Neural crest cell (in vitro differentiated cells): ENCODE data around the gene CYB561D2. TPM values are rescaled to one million over a fixed set of nuclear protein-coding genes. Genes with fewer than 3 reads are reported as not detected.
A peak's percentile ranks its signal among the peaks of the same experiment; 100 is the strongest.
"Not testable (repeated sequence)": the region's sequence is repeated elsewhere in the genome, so short reads cannot be mapped to it uniquely, and the experiment has no call there.

Experiments
- DNase-seq: peaks from one replicate; pipeline ENCODE4 v3.0.0; 2021; ENCODE audit warnings: low read depth, mixed read lengths, low spot score
- H3K27ac Mint-ChIP-seq: one replicate; pipeline ENCODE4 v1.8.0; 2021; ENCODE audit warnings: mild to moderate bottlenecking, mixed read lengths; ENCODE audit not compliant: unreplicated experiment
- H3K27me3 Mint-ChIP-seq: 2 replicates; pipeline ENCODE4 v1.8.0; 2021; ENCODE audit warnings: low read depth, mild to moderate bottlenecking, mixed read lengths
- H3K36me3 Mint-ChIP-seq: 2 replicates; pipeline ENCODE4 v1.8.0; 2021; ENCODE audit warnings: low read depth, mild to moderate bottlenecking, mixed read lengths
- H3K4me1 Mint-ChIP-seq: 2 replicates; pipeline ENCODE4 v1.8.0; 2021; ENCODE audit warnings: mixed read lengths
- H3K4me3 Mint-ChIP-seq: one replicate; pipeline ENCODE4 v1.8.0; 2021; ENCODE audit warnings: mild to moderate bottlenecking, mixed read lengths
- H3K9me3 Mint-ChIP-seq: 2 replicates; pipeline ENCODE4 v1.8.0; 2021; ENCODE audit warnings: mixed read lengths
- long read RNA-seq: library from polyadenylated mRNA; unstranded; transcript quantifications from one replicate; pipeline ENCODE4 v2.0.0, GENCODE V29; 2020
- total RNA-seq: library from RNA; stranded (reverse); gene quantifications from 2 replicates; pipeline ENCODE4 v1.2.1, GENCODE V29; 2021
- TF ChIP-seq, protein P1 (sequence below): fragments of 200-600 bp; sonication (generic); conservative IDR thresholded peaks from 2 replicates; pipeline ENCODE4 v1.5.0; 2021; ENCODE audit warnings: antibody characterized with exemption, mild to moderate bottlenecking

CYB561D2 gene, protein sequence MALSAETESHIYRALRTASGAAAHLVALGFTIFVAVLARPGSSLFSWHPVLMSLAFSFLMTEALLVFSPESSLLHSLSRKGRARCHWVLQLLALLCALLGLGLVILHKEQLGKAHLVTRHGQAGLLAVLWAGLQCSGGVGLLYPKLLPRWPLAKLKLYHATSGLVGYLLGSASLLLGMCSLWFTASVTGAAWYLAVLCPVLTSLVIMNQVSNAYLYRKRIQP
- 11.7 and 12.8 TPM in 2 replicates for total RNA-seq
- long read RNA-seq, transcript CYB561D2-201 (4 exons, 1,225 nt), result major isoform, 7 of 17 reads
- long read RNA-seq, partial matches to known transcripts, result 0 of 17 reads
- long read RNA-seq, other reads (novel, unspliced or antisense), result 4 of 17 reads

DNA sequence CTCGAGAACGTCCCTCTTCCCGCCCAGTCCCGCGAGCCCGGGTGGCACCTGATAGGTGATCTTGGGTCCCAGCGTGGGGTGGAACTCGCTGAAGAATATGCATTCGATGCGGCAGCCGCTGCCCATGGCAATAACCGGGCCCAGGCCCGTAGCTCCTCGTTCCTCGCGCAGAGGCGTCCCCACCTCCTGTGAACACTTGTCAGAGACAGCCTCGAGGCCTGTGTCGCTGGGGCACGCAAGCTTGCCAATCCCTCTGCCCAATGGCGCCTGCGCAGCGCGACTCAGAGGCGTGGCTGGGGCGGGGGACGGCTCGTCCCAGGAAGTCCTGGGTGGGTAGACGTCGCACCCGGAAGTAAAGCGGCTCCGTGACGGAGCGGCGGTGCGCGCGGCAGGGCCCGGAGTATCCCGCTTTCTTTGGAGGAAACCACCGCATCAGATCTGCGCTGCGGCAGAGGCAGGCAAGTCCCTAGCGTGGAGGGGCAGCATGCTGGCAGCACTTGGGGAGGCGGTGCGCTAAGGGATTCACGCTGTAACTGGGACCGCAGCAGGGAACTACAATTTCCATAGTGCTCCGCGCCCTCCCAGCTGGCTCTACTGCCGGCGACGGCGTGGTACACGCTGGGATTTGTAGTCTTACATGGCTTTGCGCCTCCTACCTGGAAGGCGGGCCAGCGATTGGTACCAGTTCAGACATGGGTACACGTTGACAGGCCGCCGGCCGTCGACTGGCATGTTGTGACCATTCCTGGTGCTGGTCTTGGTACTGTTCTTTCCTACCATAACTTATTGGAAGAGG lies at the start of gene CYB561D2, which contains the start of gene NPRL2:
Gene CYB561D2, plus strand, starts transcription at position 336 of the 796 bp plus-strand sequence. CDS start 572 bp downstream, outside the sequence.
Gene NPRL2, minus strand, starts transcription at position 249 of the 796 bp plus-strand sequence. Its CDS starts 123 bp downstream, at position 126.
- peak within 1 kb of the TSS; percentile 99 for H3K4me3 Mint-ChIP-seq
- TF ChIP-seq, protein P1, sequence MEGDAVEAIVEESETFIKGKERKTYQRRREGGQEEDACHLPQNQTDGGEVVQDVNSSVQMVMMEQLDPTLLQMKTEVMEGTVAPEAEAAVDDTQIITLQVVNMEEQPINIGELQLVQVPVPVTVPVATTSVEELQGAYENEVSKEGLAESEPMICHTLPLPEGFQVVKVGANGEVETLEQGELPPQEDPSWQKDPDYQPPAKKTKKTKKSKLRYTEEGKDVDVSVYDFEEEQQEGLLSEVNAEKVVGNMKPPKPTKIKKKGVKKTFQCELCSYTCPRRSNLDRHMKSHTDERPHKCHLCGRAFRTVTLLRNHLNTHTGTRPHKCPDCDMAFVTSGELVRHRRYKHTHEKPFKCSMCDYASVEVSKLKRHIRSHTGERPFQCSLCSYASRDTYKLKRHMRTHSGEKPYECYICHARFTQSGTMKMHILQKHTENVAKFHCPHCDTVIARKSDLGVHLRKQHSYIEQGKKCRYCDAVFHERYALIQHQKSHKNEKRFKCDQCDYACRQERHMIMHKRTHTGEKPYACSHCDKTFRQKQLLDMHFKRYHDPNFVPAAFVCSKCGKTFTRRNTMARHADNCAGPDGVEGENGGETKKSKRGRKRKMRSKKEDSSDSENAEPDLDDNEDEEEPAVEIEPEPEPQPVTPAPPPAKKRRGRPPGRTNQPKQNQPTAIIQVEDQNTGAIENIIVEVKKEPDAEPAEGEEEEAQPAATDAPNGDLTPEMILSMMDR, result no peak
- DNase-seq, result peak; percentile 94
- H3K27me3 Mint-ChIP-seq, result peaks cover 7% of the 10 kb centered on the region
- H3K4me1 Mint-ChIP-seq, result peaks cover 37% of the 10 kb centered on the region
- no peaks in the 10 kb centered on the region for H3K36me3 Mint-ChIP-seq
- peak within 1 kb of the TSS; percentile 98 for H3K27ac Mint-ChIP-seq
- H3K9me3 Mint-ChIP-seq, result no peaks in the 10 kb centered on the region

DNA sequence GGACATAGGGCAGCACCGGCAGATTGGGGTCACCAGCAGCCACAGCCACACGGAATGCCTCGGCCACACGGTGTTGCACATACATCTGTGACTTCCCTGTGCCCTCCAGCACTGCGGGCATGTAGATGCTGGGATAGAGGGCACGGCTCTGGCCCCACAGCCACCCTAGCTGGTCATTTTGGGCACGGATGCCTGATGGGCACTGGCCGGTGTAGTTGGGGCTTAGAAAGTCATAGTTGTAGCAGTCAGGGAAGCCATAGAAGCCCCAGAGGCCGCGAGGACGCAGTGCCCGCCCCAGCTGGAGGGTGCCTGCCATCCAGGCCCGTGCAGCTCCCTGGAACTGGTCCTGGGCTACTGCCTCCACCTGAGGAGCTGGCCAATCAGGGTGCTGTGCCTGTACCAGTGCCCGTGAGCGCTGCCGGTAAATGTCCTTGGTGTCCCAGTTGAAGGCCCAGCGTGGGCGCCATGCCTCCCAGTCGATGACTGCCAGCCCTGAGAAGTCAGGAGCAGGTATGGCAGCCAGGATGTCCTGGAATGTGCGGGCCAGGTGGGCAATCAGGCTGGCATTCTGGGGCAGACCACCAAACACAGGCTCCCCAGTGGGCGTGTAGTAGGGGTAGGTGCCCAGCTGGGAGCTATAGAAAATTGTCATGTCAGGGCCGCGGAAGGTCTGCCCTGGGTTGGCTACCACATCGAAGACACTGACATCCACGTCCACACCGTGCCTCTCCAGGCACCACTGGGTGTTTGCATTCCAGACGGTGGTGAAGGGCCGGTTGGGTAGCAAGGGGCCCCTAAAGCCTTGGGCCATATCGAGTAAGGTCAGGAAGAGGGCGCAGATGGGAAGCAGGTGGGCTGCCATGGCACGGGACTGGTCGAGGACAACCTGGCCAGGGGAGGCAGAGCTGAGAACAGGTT lies 48.3 kb upstream of the CYB561D2 start:
- no peak for DNase-seq
- no peaks in the 10 kb centered on the region for H3K9me3 Mint-ChIP-seq
- H3K4me3 Mint-ChIP-seq, result peak overlapping the region; percentile 70
- H3K4me1 Mint-ChIP-seq, result peaks cover 29% of the 10 kb centered on the region
- no peak overlapping the region for H3K27ac Mint-ChIP-seq
- H3K36me3 Mint-ChIP-seq, result no peaks in the 10 kb centered on the region
- H3K27me3 Mint-ChIP-seq, result peaks cover 6% of the 10 kb centered on the region
- TF ChIP-seq, protein P1, result no peak

DNA sequence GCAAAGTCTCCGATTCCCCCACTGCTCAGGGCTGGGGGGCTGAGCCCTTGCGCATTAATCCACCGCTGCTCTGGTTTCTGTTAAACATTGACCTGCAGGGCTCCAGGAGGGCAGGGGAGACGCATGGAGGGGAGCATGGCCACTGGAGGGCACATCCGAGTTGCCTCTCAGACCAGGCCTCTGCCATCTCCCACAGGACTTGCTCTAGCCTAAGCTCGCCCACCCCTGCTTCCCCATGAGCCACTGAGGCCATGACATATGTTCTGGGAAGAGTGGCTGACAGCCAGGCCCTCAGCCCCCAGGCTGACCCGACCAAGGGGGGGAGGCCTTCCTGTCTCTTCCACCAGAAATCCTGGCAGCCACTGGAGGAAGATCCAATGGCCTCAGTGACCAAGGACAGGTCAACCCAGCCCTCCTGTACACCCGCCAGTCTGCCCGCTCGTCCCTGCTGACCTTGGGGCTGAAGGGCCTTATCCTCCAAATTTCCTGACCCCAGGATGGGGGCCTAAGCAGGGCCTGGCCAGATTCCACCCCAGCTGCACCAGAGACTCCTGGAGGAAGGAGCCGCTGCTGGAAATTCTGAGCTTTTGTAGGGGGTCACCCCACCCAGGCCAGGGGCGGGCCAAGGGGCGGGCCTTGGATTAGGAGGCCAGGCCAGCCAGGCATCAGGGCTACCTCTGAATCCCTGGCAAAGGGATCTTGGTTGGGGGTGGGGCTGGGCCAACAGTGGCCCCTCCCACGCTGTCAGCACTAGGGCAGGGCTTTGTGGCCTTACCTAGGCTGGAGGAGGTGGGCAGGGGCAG lies 47.4 kb upstream of the CYB561D2 start, which contains the start of gene HYAL1:
Gene HYAL1, minus strand, starts transcription at position 562 of the 803 bp plus-strand sequence. CDS start 618 bp downstream, outside the sequence.
- Mint-ChIP-seq H3K36me3 (no peaks in the 10 kb centered on the region), H3K4me3 (peak within 1 kb of the TSS; percentile 54), H3K9me3 (no peaks in the 10 kb centered on the region), H3K4me1 (peaks cover 26% of the 10 kb centered on the region), H3K27me3 (peaks cover 6% of the 10 kb centered on the region), H3K27ac (no peak within 1 kb of the TSS)
- TF ChIP-seq, protein P1, result no peak
- DNase-seq, result no peak

DNA sequence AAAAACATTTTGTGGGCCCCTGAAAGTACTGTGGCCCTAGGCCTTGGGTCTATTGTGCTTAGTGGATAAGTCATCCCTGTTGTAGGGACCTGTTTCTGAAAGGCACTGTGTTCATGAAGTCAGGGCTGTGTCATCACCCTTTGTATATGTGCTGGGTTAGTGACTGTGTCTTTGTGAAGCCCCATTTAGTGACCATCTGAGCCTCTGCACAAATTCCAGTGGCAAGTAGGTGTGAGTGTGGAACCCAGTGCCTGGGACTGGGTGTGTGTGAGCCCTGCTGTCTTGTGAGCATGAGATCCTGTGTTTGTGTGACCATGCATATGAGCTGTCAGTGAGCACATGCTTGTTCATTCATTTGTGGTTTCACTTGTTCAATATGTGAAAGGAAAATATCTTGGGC lies 46.1 kb upstream of the CYB561D2 start:
- TF ChIP-seq, protein P1, result no peak
- no peak for DNase-seq
- H3K9me3 Mint-ChIP-seq, result no peaks in the 10 kb centered on the region
- H3K4me1 Mint-ChIP-seq, result peaks cover 17% of the 10 kb centered on the region
- H3K27ac Mint-ChIP-seq, result no peak overlapping the region
- no peaks in the 10 kb centered on the region for H3K27me3 Mint-ChIP-seq
- peaks cover 7% of the 10 kb centered on the region for H3K36me3 Mint-ChIP-seq
- H3K4me3 Mint-ChIP-seq, result peak overlapping the region; percentile 72

DNA sequence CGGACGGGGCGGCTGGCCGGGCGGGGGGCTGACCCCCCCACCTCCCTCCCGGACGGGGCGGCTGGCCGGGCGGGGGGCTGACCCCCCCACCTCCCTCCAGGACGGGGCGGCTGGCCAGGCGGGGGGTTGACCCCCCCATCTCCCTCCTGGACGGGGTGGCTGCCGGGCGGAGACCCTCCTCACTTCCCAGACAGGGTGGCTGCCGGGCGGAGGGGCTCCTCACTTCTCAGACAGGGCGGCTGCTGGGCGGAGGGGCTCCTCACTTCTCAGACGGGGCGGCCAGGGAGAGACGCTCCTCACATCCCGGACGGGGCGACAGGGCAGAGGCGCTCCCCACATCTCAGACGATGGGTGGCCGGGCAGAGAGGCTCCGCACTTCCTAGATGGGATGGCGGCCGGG lies 38.6 kb upstream of the CYB561D2 start:
- peaks cover 37% of the 10 kb centered on the region for H3K36me3 Mint-ChIP-seq
- H3K4me3 Mint-ChIP-seq, H3K9me3 Mint-ChIP-seq, H3K4me1 Mint-ChIP-seq, H3K27ac Mint-ChIP-seq, H3K27me3 Mint-ChIP-seq, DNase-seq: not testable (repeated sequence)
